WTC11 (cell line): ENCODE results near the gene UNC5A. TPM values are rescaled to one million over a fixed set of nuclear protein-coding genes. Genes with fewer than 3 reads are reported as not detected.

ENCODE experiments used
- ATAC-seq: fragments of 200-7000 bp; cut with Tn5 transposase; 2 replicates; pipeline ENCODE4 v1.10.0; 2021; ENCODE audit warnings: mild to moderate bottlenecking, moderate library complexity
- CTCF ChIA-PET: fragments of 300-600 bp; sonication (Branson Sonifier 250); formaldehyde crosslinking; loops from one replicate; lab custom pipeline; 2021; ENCODE audit warnings: antibody characterized with exemption; lab: Charles Lee
- POLR2A ChIA-PET: fragments of 350-600 bp; sonication (Branson Sonifier 250); formaldehyde crosslinking; loops from one replicate; lab custom pipeline; 2021; ENCODE audit warnings: antibody characterized with exemption; lab: Charles Lee
- DNase-seq: peaks from one replicate; pipeline ENCODE4 v3.0.0; 2021; ENCODE audit warnings: low spot score
- H3K27ac Mint-ChIP-seq: 2 replicates; pipeline ENCODE4 v1.8.0; 2021; ENCODE audit warnings: mixed read lengths
- H3K27me3 Mint-ChIP-seq: 2 replicates; pipeline ENCODE4 v1.8.0; 2021; ENCODE audit warnings: low read depth, mild to moderate bottlenecking, moderate library complexity, mixed read lengths
- H3K36me3 Mint-ChIP-seq: 2 replicates; pipeline ENCODE4 v1.8.0; 2021; ENCODE audit warnings: mixed read lengths
- H3K4me1 Mint-ChIP-seq: 2 replicates; pipeline ENCODE4 v1.8.0; 2022; ENCODE audit warnings: mixed read lengths
- H3K4me3 Mint-ChIP-seq: 2 replicates; pipeline ENCODE4 v1.8.0; 2021; ENCODE audit warnings: mild to moderate bottlenecking, moderate library complexity, mixed read lengths
- H3K9me3 Mint-ChIP-seq: 2 replicates; pipeline ENCODE4 v1.8.0; 2021; ENCODE audit warnings: mixed read lengths
- AFF4 ChIP-seq: sonication (generic); formaldehyde crosslinking; IDR thresholded peaks from 2 replicates; pipeline ENCODE4 v1.8.1; 2023; ENCODE audit warnings: mild to moderate bottlenecking, missing genetic modification reagents, borderline replicate concordance
- AR ChIP-seq: fragments of 250-450 bp; sonication (Bioruptor Pico); IDR thresholded peaks from 2 replicates; pipeline ENCODE4 v1.9.0; 2021; ENCODE audit warnings: mild to moderate bottlenecking
- CREB1 ChIP-seq: sonication (generic); formaldehyde crosslinking; IDR thresholded peaks from 2 replicates; pipeline ENCODE4 v1.8.0; 2023; ENCODE audit warnings: mild to moderate bottlenecking, missing genetic modification reagents
- CTCF ChIP-seq: fragments of 200-600 bp; IDR thresholded peaks from 2 replicates; pipeline ENCODE4 v1.8.0; 2022; ENCODE audit warnings: antibody characterized with exemption
- GRHL2 ChIP-seq: fragments of 250-450 bp; sonication (Bioruptor Pico); IDR thresholded peaks from 2 replicates; pipeline ENCODE4 v1.8.0; 2022; ENCODE audit warnings: mild to moderate bottlenecking, moderate library complexity; ENCODE audit not compliant: insufficient replicate concordance, severe bottlenecking
- JAZF1 ChIP-seq: fragments of 250-450 bp; sonication (Bioruptor Pico); IDR thresholded peaks from 2 replicates; pipeline ENCODE4 v1.9.0; 2021; ENCODE audit warnings: moderate library complexity, mild to moderate bottlenecking, inconsistent platforms
- NFYB ChIP-seq: sonication (generic); formaldehyde crosslinking; conservative IDR thresholded peaks from 2 replicates; pipeline ENCODE4 v1.8.0; 2022; ENCODE audit warnings: low read depth, missing genetic modification reagents
- NR1H2 ChIP-seq: sonication (generic); formaldehyde crosslinking; IDR thresholded peaks from 2 replicates; pipeline ENCODE4 v1.9.0; 2021; ENCODE audit warnings: mild to moderate bottlenecking, moderate library complexity, missing genetic modification reagents
- NR3C1 ChIP-seq: sonication (generic); formaldehyde crosslinking; conservative IDR thresholded peaks from 2 replicates; pipeline ENCODE4 v1.8.1; 2023; ENCODE audit warnings: low read depth, mild to moderate bottlenecking, missing genetic modification reagents
- SP1 ChIP-seq: sonication (generic); formaldehyde crosslinking; conservative IDR thresholded peaks from 2 replicates; pipeline ENCODE4 v1.8.1; 2022; ENCODE audit warnings: missing genetic modification reagents
- STAT6 ChIP-seq: sonication (generic); formaldehyde crosslinking; conservative IDR thresholded peaks from 2 replicates; pipeline ENCODE4 v1.8.1; 2023; ENCODE audit warnings: mild to moderate bottlenecking, low read depth, missing genetic modification reagents, moderate library complexity
- ZNF219 ChIP-seq: sonication (generic); formaldehyde crosslinking; IDR thresholded peaks from 2 replicates; pipeline ENCODE4 v1.8.0; 2023; ENCODE audit warnings: missing genetic modification reagents, mild to moderate bottlenecking, borderline replicate concordance
- ZNF232 ChIP-seq: sonication (generic); formaldehyde crosslinking; IDR thresholded peaks from 2 replicates; pipeline ENCODE4 v1.8.0; 2022; ENCODE audit warnings: mild to moderate bottlenecking, missing genetic modification reagents
- ZNF416 ChIP-seq: fragments of 250-450 bp; sonication (Bioruptor Pico); IDR thresholded peaks from 2 replicates; pipeline ENCODE4 v1.9.0; 2021; ENCODE audit warnings: mild to moderate bottlenecking, inconsistent platforms
- total RNA-seq: library from RNA; stranded (reverse); gene quantifications from 3 replicates; pipeline ENCODE4 v1.2.3, GENCODE V29; 2021
- TF ChIP-seq, protein P1 (sequence below): fragments of 250-450 bp; sonication (Bioruptor Pico); conservative IDR thresholded peaks from 2 replicates; pipeline ENCODE4 v1.9.0; 2021; ENCODE audit warnings: mild to moderate bottlenecking
- TF ChIP-seq, protein P2 (sequence below): fragments of 250-450 bp; sonication (Bioruptor Pico); IDR thresholded peaks from 2 replicates; pipeline ENCODE4 v1.9.0; 2021; ENCODE audit warnings: mild to moderate bottlenecking

The UNC5A gene
- total RNA-seq, 1 experiment from 2014 or later, result 10.2 TPM

- no peak for TF ChIP-seq STAT6 (CRISPR knock-in tag)
- no peak for TF ChIP-seq NR1H2 (CRISPR knock-in tag)
- TF ChIP-seq GRHL2 (CRISPR knock-in tag), result no peak
- no peak for TF ChIP-seq ZNF219 (CRISPR knock-in tag)
- no peak for TF ChIP-seq AR
Measured at GRCh38 chr5:176881021-176881749, 70.8 kb downstream of the UNC5A start (continued).

GRCh38 chr5:176881816-176882566 is 71.6 kb downstream of the UNC5A start:
- H3K4me1 Mint-ChIP-seq, result no peaks in the 10 kb centered on the region
- ChIA-PET CTCF (interaction anchor here (1.1 kb wide), 1 partner anchor 221 kb away, joined by 9 read pairs; no protein-coding TSS in a partner anchor), POLR2A (no interaction called here)
- no peak for TF ChIP-seq NFYB (CRISPR knock-in tag)
- no peak overlapping the region for H3K4me3 Mint-ChIP-seq
- no peak overlapping the region for H3K27ac Mint-ChIP-seq
- H3K9me3 Mint-ChIP-seq, result no peaks in the 10 kb centered on the region
- H3K27me3 Mint-ChIP-seq, result no peaks in the 10 kb centered on the region
- ATAC-seq (no peak), DNase-seq (no peak)
- H3K36me3 Mint-ChIP-seq, result no peaks in the 10 kb centered on the region

GRCh38 chr5:176882567-176882903 is 72.2 kb downstream of the UNC5A start:
- no peaks in the 10 kb centered on the region for H3K36me3 Mint-ChIP-seq
- H3K27ac Mint-ChIP-seq, result no peak overlapping the region
- no peaks in the 10 kb centered on the region for H3K9me3 Mint-ChIP-seq
- H3K4me3 Mint-ChIP-seq, result no peak overlapping the region
- no peaks in the 10 kb centered on the region for H3K4me1 Mint-ChIP-seq
- no peaks in the 10 kb centered on the region for H3K27me3 Mint-ChIP-seq
- CTCF ChIA-PET, result interaction anchor here (1.1 to 2.1 kb wide), 2 partner anchors 222 kb away, joined by 9 to 12 read pairs; no protein-coding TSS in a partner anchor
- ATAC-seq, result no peak
- DNase-seq, result no peak
- POLR2A ChIA-PET, result no interaction called here
- TF ChIP-seq SP1, result no peak
- TF ChIP-seq, protein P1, sequence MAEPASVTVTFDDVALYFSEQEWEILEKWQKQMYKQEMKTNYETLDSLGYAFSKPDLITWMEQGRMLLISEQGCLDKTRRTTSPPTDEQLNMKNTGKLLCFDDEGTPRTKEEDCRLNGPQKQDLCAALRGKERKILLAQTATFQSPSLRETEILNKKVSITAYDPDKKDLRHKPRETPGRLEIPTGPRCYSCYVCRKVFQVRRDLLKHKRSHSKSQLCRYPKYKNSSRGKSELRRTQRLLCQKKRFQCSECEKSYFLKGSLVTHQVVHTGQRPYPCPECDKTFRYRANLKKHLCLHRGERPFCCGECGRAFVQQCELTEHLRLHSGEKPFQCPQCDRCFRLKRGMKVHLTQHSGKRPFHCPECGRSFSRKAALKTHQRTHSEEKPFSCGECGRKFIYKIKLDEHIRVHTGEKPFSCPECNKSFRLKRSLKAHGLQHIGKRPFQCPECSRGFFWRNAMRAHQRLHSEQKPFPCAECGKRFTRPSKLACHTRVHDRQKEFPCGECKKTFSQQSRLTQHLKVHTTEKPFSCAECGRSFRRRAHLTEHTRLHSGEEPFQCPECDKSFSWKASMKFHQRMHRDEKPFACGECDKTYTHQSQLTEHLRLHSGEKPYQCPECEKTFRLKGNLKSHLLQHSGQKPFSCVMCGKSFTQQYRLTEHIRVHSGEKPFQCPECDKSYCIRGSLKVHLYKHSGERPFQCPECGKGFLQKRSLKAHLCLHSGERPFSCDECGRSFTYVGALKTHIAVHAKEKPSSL (CRISPR knock-in tag), result no peak
- TF ChIP-seq JAZF1 (CRISPR knock-in tag), result no peak
- no peak for TF ChIP-seq AFF4 (CRISPR knock-in tag)
- TF ChIP-seq, protein P2, sequence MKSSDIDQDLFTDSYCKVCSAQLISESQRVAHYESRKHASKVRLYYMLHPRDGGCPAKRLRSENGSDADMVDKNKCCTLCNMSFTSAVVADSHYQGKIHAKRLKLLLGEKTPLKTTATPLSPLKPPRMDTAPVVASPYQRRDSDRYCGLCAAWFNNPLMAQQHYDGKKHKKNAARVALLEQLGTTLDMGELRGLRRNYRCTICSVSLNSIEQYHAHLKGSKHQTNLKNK (CRISPR knock-in tag), result no peak
- TF ChIP-seq CTCF, result no peak
- TF ChIP-seq ZNF416 (CRISPR knock-in tag), result no peak
- no peak for TF ChIP-seq ZNF232 (CRISPR knock-in tag)
- TF ChIP-seq CREB1 (CRISPR knock-in tag), result no peak
- TF ChIP-seq NR3C1 (CRISPR knock-in tag), result no peak
